Stimulated activated CD4-positive, alpha-beta T cell treated with anti-CD3 and anti-CD28 coated beads, Interleukin-15, amount 100 ng/mL, for 48 hours (primary cell): ENCODE results near the gene DDX51.

ENCODE experiments used
- DNase-seq, 2 donors: peaks; one replicate each; pipeline ENCODE4 v3.0.0-alpha.2; 2020; ENCODE audit warnings: low read depth in 2 of 2

The DDX51 gene

GRCh38 chr12:132144115-132144809 is at the start of gene DDX51, which contains the start of gene NOC4L:
Gene DDX51, minus strand, starts transcription at chr12:132144319. Its CDS starts 23 bp downstream, at chr12:132144296.
Gene NOC4L, plus strand, starts transcription at chr12:132144457. Its CDS starts 32 bp downstream, at chr12:132144489.
- DNase-seq: peak; percentile 89 to 92

- no peak for DNase-seq
Measured at GRCh38 chr12:132191715-132192553, 47.8 kb upstream of the DDX51 start.

- no peak for DNase-seq
Measured at GRCh38 chr12:132190834-132191500, 46.8 kb upstream of the DDX51 start.

GRCh38 chr12:132190012-132190755 is 46.1 kb upstream of the DDX51 start:
- no peak for DNase-seq

- DNase-seq: peak; percentile 84 to 91
Measured at GRCh38 chr12:132189378-132190011, 45.4 kb upstream of the DDX51 start.

GRCh38 chr12:132188916-132189325 is 44.8 kb upstream of the DDX51 start:
- no peak for DNase-seq

- no peak for DNase-seq
Measured at GRCh38 chr12:132188451-132188901, 44.4 kb upstream of the DDX51 start.

- no peak for DNase-seq
Measured at GRCh38 chr12:132187646-132188450, 43.7 kb upstream of the DDX51 start.

- DNase-seq: no peak
Measured at GRCh38 chr12:132186857-132187620, 42.9 kb upstream of the DDX51 start.

GRCh38 chr12:132186208-132186856 is 42.2 kb upstream of the DDX51 start:
- no peak for DNase-seq

GRCh38 chr12:132185705-132186104 is 41.6 kb upstream of the DDX51 start:
- DNase-seq: no peak

- DNase-seq: no peak
Measured at GRCh38 chr12:132182711-132183365, 38.7 kb upstream of the DDX51 start.

GRCh38 chr12:132182206-132182710 is 38.1 kb upstream of the DDX51 start:
- DNase-seq: no peak

GRCh38 chr12:132181570-132182200 is 37.6 kb upstream of the DDX51 start:
- no peak for DNase-seq

- DNase-seq: no peak
Measured at GRCh38 chr12:132180648-132181546, 36.8 kb upstream of the DDX51 start.
